ENCODE results near the gene ARL6. TPM values are rescaled to one million over a fixed set of nuclear protein-coding genes. Genes with fewer than 3 reads are reported as not detected.

ARL6 gene
- total RNA-seq, 1 donor from 2014 or later, result 15.7 TPM

DNA sequence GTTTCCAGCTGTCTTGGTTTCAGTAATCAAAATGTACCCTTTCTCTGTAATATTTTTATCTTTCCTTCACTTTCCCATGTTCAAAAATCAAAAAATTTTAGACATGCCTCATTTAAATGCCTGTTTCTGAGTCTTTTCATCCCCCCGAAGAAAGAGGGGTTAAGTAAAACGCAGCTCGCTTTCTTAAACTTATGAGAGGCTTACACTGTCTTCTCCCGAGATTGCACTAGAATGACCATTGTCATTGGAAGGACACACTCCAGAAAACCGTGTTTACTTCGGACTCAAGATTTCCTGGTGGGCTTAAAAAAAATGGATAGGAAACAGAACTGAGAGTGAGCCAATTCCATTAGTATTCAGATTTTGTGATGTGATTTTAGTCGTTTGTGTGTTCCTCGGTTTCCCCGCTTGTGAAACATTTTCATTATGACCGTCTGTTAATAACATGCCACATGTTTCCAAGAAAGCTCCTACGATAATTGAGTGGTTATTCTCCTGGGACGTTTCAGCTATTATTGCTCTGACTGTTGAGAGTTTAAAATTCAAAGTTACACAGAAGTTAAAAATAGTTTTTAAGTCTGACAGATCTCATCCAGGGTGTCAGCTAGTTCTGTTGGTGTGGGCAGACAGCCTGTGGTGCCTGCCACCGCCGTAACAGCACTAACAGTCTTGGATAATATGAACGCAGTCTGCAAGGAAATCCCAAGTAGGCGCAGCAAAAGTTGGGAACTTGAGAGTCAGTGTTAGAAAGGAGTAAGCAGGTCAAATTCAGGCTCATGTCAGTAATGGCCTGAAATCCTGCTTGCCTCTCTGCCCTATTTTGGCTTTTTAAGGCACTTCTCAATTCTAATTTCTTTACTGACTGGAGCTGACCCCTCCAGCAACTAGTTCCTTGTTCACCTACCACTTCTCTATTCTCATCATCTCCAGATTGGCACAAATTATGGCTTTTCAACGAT lies 58.8 kb downstream of the ARL6 start:
- intact Hi-C loops (cut with DNase I), result no loop called here
- Histone ChIP-seq H3K4me3 (peak overlapping the region; percentile 83 to 94), H3K9me3 (no peaks in the 10 kb centered on the region), H3K4me1 (peaks cover 47% of the 10 kb centered on the region), H3K27me3 (no peaks in the 10 kb centered on the region), H3K36me3 (no peaks in the 10 kb centered on the region), H3K27ac (peak overlapping the region; percentile 94)
- no peak for DNase-seq (ENCODE audit: extremely low spot score in 2 of 2)
- TF ChIP-seq POLR2AphosphoS5 (IDR thresholded peaks at IDR 0.05; ENCODE audit: insufficient read depth in 1 of 2, low read depth in 1 of 2) (no peak), POLR2A (IDR thresholded peaks at IDR 0.05) (no peak)
- TF ChIP-seq, protein P1, sequence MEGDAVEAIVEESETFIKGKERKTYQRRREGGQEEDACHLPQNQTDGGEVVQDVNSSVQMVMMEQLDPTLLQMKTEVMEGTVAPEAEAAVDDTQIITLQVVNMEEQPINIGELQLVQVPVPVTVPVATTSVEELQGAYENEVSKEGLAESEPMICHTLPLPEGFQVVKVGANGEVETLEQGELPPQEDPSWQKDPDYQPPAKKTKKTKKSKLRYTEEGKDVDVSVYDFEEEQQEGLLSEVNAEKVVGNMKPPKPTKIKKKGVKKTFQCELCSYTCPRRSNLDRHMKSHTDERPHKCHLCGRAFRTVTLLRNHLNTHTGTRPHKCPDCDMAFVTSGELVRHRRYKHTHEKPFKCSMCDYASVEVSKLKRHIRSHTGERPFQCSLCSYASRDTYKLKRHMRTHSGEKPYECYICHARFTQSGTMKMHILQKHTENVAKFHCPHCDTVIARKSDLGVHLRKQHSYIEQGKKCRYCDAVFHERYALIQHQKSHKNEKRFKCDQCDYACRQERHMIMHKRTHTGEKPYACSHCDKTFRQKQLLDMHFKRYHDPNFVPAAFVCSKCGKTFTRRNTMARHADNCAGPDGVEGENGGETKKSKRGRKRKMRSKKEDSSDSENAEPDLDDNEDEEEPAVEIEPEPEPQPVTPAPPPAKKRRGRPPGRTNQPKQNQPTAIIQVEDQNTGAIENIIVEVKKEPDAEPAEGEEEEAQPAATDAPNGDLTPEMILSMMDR (IDR thresholded peaks at IDR 0.05), result no peak

DNA sequence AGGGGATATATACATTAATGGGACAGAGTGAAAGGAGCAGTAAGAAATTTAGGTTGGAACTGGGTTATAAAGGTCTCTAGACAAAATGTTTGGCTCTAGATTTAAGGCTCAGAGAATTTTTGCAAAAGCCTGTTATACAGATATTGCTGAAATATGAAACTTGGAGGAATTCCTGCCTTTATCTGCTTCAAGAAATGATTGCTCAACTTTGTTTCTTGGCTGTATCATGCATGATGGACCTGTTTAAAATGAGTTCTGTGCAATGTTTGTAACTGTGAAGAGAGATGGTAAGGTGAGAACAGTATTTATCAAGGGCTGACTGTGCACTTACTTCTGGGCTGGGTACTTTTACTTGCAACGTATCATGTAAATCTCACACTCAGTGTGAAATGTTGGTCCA lies 60.5 kb downstream of the ARL6 start:
- Histone ChIP-seq H3K4me1 (peaks cover 59% of the 10 kb centered on the region), H3K9me3 (no peaks in the 10 kb centered on the region), H3K27me3 (no peaks in the 10 kb centered on the region), H3K27ac (no peak overlapping the region), H3K4me3 (no peak overlapping the region), H3K36me3 (no peaks in the 10 kb centered on the region)
- DNase-seq (ENCODE audit: extremely low spot score in 2 of 2), result no peak
- TF ChIP-seq, protein P1 (IDR thresholded peaks at IDR 0.05), result no peak
- TF ChIP-seq POLR2A (IDR thresholded peaks at IDR 0.05) (no peak), POLR2AphosphoS5 (IDR thresholded peaks at IDR 0.05; ENCODE audit: insufficient read depth in 1 of 2, low read depth in 1 of 2) (no peak)
- intact Hi-C loops (cut with DNase I), result no loop called here

DNA sequence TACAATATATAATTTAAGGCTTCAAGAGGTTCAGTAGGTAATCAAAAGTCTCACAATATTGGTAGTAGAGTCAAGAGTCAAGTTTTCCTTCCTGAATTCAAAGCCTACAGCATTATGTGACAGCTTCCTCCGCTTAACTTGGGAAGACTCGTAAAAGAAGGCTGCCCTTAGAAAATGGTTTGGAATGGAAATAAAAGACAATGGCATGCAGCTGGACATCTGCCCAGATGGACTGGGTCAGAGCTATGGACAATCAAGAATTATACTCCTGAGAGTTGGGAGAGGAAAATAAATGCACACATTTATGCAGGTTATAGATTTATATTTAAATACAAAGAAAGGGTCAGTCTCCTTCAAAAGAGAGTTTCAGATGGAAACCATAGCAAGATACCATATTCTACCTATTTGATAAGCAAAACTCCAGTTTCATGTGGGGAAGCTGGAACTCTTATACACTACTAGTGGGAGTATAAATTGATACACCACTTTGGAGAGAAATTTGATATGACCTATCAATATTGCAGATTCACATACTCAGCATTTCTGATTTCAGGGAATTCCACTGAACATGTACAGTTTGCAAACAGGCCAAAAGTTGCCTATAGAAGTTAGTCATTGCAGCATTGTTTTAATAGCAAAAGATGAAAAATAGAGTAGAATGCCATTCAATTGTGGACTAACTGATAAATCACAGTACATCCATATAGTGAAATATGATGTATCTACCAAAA lies 63.3 kb downstream of the ARL6 start:
- Histone ChIP-seq H3K36me3 (no peaks in the 10 kb centered on the region), H3K27me3 (no peaks in the 10 kb centered on the region), H3K4me1 (peaks cover 59% of the 10 kb centered on the region), H3K9me3 (no peaks in the 10 kb centered on the region), H3K27ac (no peak overlapping the region), H3K4me3 (no peak overlapping the region)
- intact Hi-C loops (cut with DNase I), result no loop called here
- DNase-seq (ENCODE audit: extremely low spot score in 2 of 2), result no peak
- TF ChIP-seq POLR2AphosphoS5 (IDR thresholded peaks at IDR 0.05; ENCODE audit: insufficient read depth in 1 of 2, low read depth in 1 of 2), result no peak
- TF ChIP-seq, protein P1 (IDR thresholded peaks at IDR 0.05), result no peak
- no peak for TF ChIP-seq POLR2A (IDR thresholded peaks at IDR 0.05)

DNA sequence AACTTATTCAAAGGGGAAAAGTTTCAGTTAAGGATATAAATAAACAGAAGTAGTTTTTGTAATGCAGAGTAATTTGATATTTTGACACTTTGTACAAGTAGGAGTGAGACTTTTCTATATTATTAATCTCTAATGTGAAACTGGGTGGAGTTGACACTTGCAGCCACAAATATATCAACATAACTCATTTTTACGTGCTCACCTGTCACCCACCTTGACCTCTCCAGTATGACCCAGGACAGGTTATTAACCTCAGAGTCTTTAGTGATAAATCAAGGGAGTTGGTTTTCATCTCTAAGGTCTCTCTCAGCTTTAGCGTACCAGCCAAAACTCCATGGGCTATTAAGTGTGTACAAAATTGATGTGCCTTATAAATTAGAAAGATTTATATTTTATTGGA lies 64.6 kb downstream of the ARL6 start:
- no peaks in the 10 kb centered on the region for H3K9me3 ChIP-seq
- intact Hi-C loops (cut with DNase I), result no loop called here
- peaks cover 54% of the 10 kb centered on the region for H3K4me1 ChIP-seq
- TF ChIP-seq POLR2A (IDR thresholded peaks at IDR 0.05), result no peak
- TF ChIP-seq, protein P1 (IDR thresholded peaks at IDR 0.05), result no peak
- TF ChIP-seq POLR2AphosphoS5 (IDR thresholded peaks at IDR 0.05; ENCODE audit: insufficient read depth in 1 of 2, low read depth in 1 of 2), result no peak
- no peak for DNase-seq (ENCODE audit: extremely low spot score in 2 of 2)
- no peak overlapping the region for H3K27ac ChIP-seq
- H3K4me3 ChIP-seq, result no peak overlapping the region
- no peaks in the 10 kb centered on the region for H3K36me3 ChIP-seq
- H3K27me3 ChIP-seq, result no peaks in the 10 kb centered on the region

Measured in vagina (tissue), 2 donors.